HepG2 (cell line): Measurements from ENCODE around the gene PLD3. TPM values are rescaled to one million over a fixed set of nuclear protein-coding genes. Genes with fewer than 3 reads are reported as not detected.

Experiments
- ARID3A ChIP-seq: IDR thresholded peaks from 2 replicates; pipeline ENCODE4 v1.6.1; 2012; ENCODE audit warnings: low read depth, low read length, improper control_type of control experiment
- CREB1 ChIP-seq, 2 experiments: fragments of 450-650 bp in 1 of 2; IDR thresholded peaks; 2 replicates each; pipeline ENCODE4 v1.6.1; 2016 to 2017; ENCODE audit warnings: control low read depth in 1 of 2, mild to moderate bottlenecking in 1 of 2, missing compliant biosample characterization in 1 of 2, missing genetic modification characterization in 1 of 2
- CREBL2 ChIP-seq: sonication (generic); formaldehyde crosslinking; IDR thresholded peaks from 2 replicates; pipeline ENCODE4 v1.8.1; 2023; ENCODE audit warnings: missing genetic modification reagents, mild to moderate bottlenecking, borderline replicate concordance
- EED ChIP-seq: sonication (generic); formaldehyde crosslinking; IDR thresholded peaks from 2 replicates; pipeline ENCODE4 v1.5.0; 2020; ENCODE audit warnings: mild to moderate bottlenecking, missing genetic modification reagents
- HES4 ChIP-seq: sonication (generic); formaldehyde crosslinking; IDR thresholded peaks from 2 replicates; pipeline ENCODE4 v1.9.0; 2021; ENCODE audit warnings: mild to moderate bottlenecking, missing genetic modification reagents, borderline replicate concordance
- JUNB ChIP-seq: sonication (generic); formaldehyde crosslinking; IDR thresholded peaks from 2 replicates; pipeline ENCODE4 v1.8.0; 2022; ENCODE audit warnings: missing genetic modification reagents, mild to moderate bottlenecking, borderline replicate concordance
- KDM3A ChIP-seq: IDR thresholded peaks from 2 replicates; pipeline ENCODE4 v1.6.1; 2018; ENCODE audit warnings: low read depth, missing compliant biosample characterization
- MED1 ChIP-seq: sonication (generic); formaldehyde crosslinking; IDR thresholded peaks from 2 replicates; pipeline ENCODE4 v1.4.0; 2020; ENCODE audit warnings: missing genetic modification reagents
- MED8 ChIP-seq: sonication (generic); formaldehyde crosslinking; IDR thresholded peaks from 2 replicates; pipeline ENCODE4 v1.8.1; 2023; ENCODE audit warnings: mild to moderate bottlenecking, missing genetic modification reagents; ENCODE audit not compliant: insufficient replicate concordance
- NBN ChIP-seq: fragments of 450-650 bp; conservative IDR thresholded peaks from 2 replicates; pipeline ENCODE4 v1.6.1; 2017
- NPAS2 ChIP-seq: sonication (generic); formaldehyde crosslinking; IDR thresholded peaks from 2 replicates; pipeline ENCODE4 v1.8.0; 2022; ENCODE audit warnings: mild to moderate bottlenecking, missing genetic modification reagents, borderline replicate concordance
- RFXANK ChIP-seq: IDR thresholded peaks from 2 replicates; pipeline ENCODE4 v1.6.1; 2016
- RXRA ChIP-seq: sonication (generic); formaldehyde crosslinking; IDR thresholded peaks from 2 replicates; pipeline ENCODE4 v1.5.1; 2020; ENCODE audit warnings: missing genetic modification reagents
- ZFP37 ChIP-seq: sonication (generic); formaldehyde crosslinking; IDR thresholded peaks from 2 replicates; pipeline ENCODE4 v1.4.0; 2020; ENCODE audit warnings: missing genetic modification reagents, borderline replicate concordance
- ZFY ChIP-seq: sonication (generic); formaldehyde crosslinking; IDR thresholded peaks from 2 replicates; pipeline ENCODE4 v1.4.0; 2020; ENCODE audit warnings: missing genetic modification reagents
- ZNF205 ChIP-seq: IDR thresholded peaks from 2 replicates; pipeline ENCODE4 v1.6.1; 2018; ENCODE audit warnings: missing biosample characterization, missing genetic modification reagents
- ZNF318 ChIP-seq: sonication (generic); formaldehyde crosslinking; IDR thresholded peaks from 2 replicates; pipeline ENCODE4 v1.4.0; 2020; ENCODE audit warnings: mild to moderate bottlenecking, missing genetic modification reagents
- ZNF34 ChIP-seq: sonication (generic); formaldehyde crosslinking; IDR thresholded peaks from 2 replicates; pipeline ENCODE4 v1.4.0; 2020; ENCODE audit warnings: mild to moderate bottlenecking, missing genetic modification reagents, borderline replicate concordance
- ZNF468 ChIP-seq: sonication (generic); formaldehyde crosslinking; IDR thresholded peaks from 2 replicates; pipeline ENCODE4 v1.8.0; 2022; ENCODE audit warnings: mild to moderate bottlenecking, moderate library complexity, missing genetic modification reagents
- ZNF782 ChIP-seq: sonication (generic); formaldehyde crosslinking; IDR thresholded peaks from 2 replicates; pipeline ENCODE4 v1.4.0; 2020; ENCODE audit warnings: missing genetic modification reagents, mild to moderate bottlenecking, borderline replicate concordance
- polyA plus RNA-seq, 8 experiments: library from polyadenylated mRNA; depleted of rRNA in 3 of 8; stranded (reverse) in 7 of 8; unstranded in 1 of 8; fragments of >200 nt; fragmentation: Illumina TruSeq in 4 of 8; extraction: Trizol in 4 of 8; gene quantifications; 2 replicates each; pipeline versions ENCODE4 v1.2.1 to v1.2.3, GENCODE V29; 2011 to 2016; ENCODE audit warnings: low read depth in 4 of 8, missing spikeins in 1 of 8, mixed read lengths in 1 of 8; ENCODE audit not compliant: insufficient read depth in 1 of 8
- total RNA-seq, 5 experiments: library from RNA; depleted of rRNA; stranded (reverse); fragments of >200 nt; fragmentation: Illumina TruSeq; extraction: Trizol; gene quantifications; 2 replicates each; pipeline ENCODE4 v1.2.3, GENCODE V29; 2016; ENCODE audit warnings: low read depth in 1 of 5

PLD3 gene
- total and polyA plus RNA-seq, 2 of the 13 experiments (the other 11 are each of a cell fraction or from before 2014, with no cell fraction given), result 45.7 to 164 TPM

- TF ChIP-seq ZFY (CRISPR knock-in tag) (peak; percentile 40), MED1 (peak; percentile 44), KDM3A (CRISPR knock-in tag) (peak; percentile 22; the same call in 1 of the 2 replicates), ARID3A (no peak), MED8 (CRISPR knock-in tag) (peak; percentile 10), NPAS2 (no peak), EED (0 out of 2 replicates have a peak, but pooled peaks have one; percentile 79), NBN (no peak), ZNF205 (0 out of 2 replicates have a peak, but pooled peaks have one; percentile 16), CREB1 (IDR thresholded peaks at IDR 0.05) (peak; percentile 58), CREB1 (CRISPR knock-in tag; IDR thresholded peaks at IDR 0.05) (peak; percentile 69), ZNF318 (CRISPR knock-in tag) (peak; percentile 79; the same call in 1 of the 2 replicates), ZNF782 (CRISPR knock-in tag) (peak; percentile 7; the same call in 1 of the 2 replicates), ZNF468 (CRISPR knock-in tag) (no peak), ZFP37 (no peak), ZNF34 (CRISPR knock-in tag) (peak; percentile 64; the same call in 1 of the 2 replicates), HES4 (CRISPR knock-in tag) (peak; percentile 85), CREBL2 (CRISPR knock-in tag) (no peak), JUNB (CRISPR knock-in tag) (no peak), RXRA (CRISPR knock-in tag) (peak; percentile 53), RFXANK (CRISPR knock-in tag) (peak; percentile 79; the same call in 1 of the 2 replicates)
Measured at GRCh38 chr19:40425450-40426287, 77.2 kb downstream of the PLD3 start, which contains the start of gene SERTAD1 (continued).
